ENCODE data around the gene GMNC.

The GMNC gene, protein sequence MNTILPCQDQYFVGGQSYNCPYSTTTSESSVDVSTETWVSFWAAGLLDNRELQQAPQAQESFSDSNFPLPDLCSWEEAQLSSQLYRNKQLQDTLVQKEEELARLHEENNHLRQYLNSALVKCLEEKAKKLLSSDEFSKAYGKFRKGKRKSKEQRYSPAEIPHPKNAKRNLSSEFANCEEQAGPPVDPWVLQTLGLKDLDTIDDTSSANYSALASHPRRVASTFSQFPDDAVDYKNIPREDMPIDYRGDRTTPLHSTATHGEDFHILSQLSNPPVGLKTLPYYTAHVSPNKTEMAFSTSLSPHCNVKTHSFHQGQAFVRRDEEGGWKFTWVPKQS

DNA sequence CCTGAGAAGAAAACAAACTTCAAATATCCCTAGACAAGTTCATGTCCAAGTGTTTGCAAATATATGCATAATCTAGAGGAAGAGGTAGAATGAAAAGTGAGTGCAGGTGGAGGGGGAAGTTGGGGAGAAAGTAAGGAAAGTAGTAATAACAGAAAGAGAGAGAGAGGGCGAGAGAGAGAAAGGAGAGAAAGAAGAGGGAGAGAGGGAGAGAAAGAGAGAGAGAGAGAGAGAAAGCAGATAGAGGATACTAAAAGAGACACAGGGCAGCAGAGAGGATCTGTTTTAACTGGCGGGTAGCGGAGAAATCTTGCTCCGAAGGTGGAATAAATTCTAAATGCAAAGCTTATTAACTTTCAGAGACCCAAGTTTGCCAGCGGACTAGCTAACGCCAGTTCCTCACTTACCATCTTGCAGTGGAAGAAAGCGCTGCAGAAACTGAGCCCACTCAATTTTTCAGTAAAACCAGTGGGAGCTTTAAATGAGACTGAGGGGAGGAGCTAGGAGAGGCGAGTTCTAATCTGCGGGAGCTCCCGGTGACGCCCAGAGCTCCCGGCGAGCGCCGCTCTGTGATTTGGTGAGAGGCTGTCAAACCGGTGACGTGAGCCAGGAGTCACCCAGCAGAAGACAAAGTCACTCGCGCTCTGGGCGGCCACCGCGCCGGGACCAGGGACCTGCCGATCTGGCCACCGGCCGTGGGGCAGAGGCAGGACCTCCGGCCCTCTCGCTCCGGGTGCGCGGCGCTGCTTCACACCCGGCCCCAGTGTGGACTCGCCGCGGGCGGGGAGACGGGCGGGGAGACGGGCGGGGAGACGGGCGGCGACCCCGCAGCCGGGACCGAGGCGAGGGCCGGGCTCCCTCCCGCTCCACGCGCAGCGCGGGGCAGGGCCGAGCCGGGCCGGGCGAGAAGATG is at the start of gene GMNC:
GMNC (minus strand) TSS at position 486 of the 910 bp plus-strand sequence; CDS start at position 407, 79 bp downstream.
- H3K4me3 ChIP-seq: peak within 1 kb of the TSS; percentile 85
- TF ChIP-seq, protein P1, sequence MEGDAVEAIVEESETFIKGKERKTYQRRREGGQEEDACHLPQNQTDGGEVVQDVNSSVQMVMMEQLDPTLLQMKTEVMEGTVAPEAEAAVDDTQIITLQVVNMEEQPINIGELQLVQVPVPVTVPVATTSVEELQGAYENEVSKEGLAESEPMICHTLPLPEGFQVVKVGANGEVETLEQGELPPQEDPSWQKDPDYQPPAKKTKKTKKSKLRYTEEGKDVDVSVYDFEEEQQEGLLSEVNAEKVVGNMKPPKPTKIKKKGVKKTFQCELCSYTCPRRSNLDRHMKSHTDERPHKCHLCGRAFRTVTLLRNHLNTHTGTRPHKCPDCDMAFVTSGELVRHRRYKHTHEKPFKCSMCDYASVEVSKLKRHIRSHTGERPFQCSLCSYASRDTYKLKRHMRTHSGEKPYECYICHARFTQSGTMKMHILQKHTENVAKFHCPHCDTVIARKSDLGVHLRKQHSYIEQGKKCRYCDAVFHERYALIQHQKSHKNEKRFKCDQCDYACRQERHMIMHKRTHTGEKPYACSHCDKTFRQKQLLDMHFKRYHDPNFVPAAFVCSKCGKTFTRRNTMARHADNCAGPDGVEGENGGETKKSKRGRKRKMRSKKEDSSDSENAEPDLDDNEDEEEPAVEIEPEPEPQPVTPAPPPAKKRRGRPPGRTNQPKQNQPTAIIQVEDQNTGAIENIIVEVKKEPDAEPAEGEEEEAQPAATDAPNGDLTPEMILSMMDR (IDR thresholded peaks at IDR 0.05): no peak
- DNase-seq (ENCODE audit: low spot score): peak; percentile 90
- peak within 1 kb of the TSS; percentile 70 to 73 for H3K27ac ChIP-seq

DNA sequence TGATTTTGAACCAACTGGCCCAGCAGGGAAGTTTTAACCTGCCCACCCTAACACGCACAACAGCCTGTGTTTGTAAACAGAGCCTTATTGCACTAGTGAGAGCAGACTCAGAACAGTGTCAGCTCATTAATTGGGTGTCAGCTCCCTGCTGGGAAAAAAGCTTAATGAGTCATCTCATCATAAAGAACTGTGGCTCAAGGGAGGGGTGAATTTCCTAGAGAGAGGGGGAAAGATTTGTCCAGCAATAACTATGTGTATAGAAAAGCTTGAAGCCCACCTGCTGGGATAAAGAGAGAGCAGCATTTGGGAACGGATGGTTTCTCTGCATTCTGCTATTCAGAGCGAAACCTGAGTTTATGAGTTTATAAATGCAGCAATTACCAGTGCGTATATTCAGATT is 48.9 kb upstream of the GMNC start:
- TF ChIP-seq, protein P1 (IDR thresholded peaks at IDR 0.05): no peak
- Histone ChIP-seq H3K27ac (no peak overlapping the region), H3K4me3 (no peak overlapping the region)
- DNase-seq (ENCODE audit: low spot score): no peak

DNA sequence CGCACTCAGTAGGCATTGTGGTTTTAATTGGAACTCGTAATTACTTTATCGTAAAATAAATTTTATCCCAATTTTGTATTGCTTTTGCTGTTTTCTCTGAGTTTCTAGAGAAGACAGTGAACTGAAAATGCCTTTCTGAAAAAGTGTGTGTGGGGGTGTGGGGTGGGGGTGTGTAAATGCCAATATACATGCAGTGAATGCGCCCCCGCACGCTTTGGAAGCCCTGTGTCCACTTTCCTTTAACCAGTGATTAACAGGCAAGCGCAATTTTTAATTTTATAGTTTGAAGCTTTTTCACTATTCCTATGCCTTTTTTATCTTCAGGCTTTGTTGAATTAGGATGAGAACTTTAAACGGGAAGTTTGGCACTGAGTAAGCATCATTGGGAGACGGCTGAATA is 47.4 kb upstream of the GMNC start:
- no peak for DNase-seq (ENCODE audit: low spot score)
- Histone ChIP-seq H3K27ac (no peak overlapping the region), H3K4me3 (no peak overlapping the region)
- TF ChIP-seq, protein P1 (IDR thresholded peaks at IDR 0.05): no peak

DNA sequence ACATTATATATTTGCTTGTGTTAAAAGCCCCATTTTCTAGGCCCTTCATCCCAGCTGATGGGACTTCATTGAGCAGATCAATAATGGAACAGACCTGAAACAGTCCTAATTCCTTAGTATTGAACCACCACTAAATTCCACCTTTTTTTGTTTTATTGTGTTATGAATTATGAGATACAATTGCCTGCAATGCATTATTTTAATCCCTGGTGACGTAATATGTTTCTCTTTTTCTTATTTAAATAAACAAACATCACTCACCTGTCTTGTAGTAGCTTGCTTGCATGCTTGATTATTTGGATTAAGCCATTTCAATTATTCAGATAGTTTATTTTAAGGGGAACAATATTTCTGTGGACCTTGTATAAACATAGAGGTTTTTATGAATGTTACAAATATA is 40.7 kb upstream of the GMNC start:
- no peak for DNase-seq (ENCODE audit: low spot score)
- no peak overlapping the region for H3K4me3 ChIP-seq
- TF ChIP-seq, protein P1 (IDR thresholded peaks at IDR 0.05): no peak

DNA sequence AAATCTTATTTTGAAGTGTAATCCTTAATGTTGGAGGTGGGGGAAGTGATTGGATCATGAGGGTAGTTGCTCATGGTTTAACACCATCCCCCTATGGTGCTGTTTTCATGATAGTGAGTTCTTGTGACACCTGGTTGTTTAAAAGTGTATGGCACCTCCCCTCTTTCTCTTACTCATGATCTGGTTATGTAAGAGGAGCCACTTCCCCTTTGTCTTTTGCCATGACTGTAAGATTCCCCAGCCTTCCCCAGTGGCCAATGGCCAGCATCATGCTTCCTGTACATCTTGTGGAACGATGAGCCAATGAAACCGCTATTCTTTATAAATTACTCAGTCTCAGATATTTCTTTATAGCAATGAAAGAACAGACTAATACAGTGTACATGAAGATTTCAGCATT is 39.8 kb upstream of the GMNC start:
- no peak overlapping the region for H3K4me3 ChIP-seq
- H3K27ac ChIP-seq: no peak overlapping the region
- no peak for DNase-seq (ENCODE audit: low spot score)
- TF ChIP-seq, protein P1 (IDR thresholded peaks at IDR 0.05): no peak

More for the DNA sequence above, 40.7 kb upstream of the GMNC start:
- H3K27ac ChIP-seq: no peak overlapping the region

DNA sequence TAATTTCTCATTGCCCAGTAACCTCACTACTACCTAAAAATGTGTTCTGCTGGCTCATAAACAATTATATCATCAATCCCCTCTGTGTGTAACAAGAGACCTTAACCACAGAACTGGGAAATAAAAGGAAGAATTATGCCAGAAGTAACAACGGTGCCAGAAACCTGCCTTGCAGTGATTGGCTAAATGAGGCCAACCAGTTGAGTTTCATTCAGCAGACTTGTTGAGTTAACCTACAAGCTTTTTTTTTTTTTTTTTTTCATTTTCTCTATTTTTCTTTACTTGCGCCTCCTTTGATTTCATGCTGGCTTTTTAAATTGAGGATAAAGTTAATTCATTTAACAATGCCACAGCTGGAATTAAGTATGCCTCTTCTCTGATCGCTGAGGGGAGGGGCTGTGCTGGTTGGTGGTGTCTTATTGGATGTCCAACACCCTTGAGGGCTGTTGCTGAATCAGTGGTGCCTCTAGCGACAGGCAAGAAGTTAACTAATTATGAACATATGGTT is 30.0 kb upstream of the GMNC start:
- DNase-seq (ENCODE audit: low spot score): no peak
- Histone ChIP-seq H3K27ac (no peak overlapping the region), H3K4me3 (no peak overlapping the region)
- TF ChIP-seq, protein P1 (IDR thresholded peaks at IDR 0.05): no peak
